NCI-H187 treated with DMSO at 0.1 percent for 48 hours (cell line): ENCODE data around the gene ACY1.

Experiments
- DNase-seq: peaks from one replicate; lab custom pipeline; 2025; lab: John Stamatoyannopoulos, UW

ACY1 gene

DNA sequence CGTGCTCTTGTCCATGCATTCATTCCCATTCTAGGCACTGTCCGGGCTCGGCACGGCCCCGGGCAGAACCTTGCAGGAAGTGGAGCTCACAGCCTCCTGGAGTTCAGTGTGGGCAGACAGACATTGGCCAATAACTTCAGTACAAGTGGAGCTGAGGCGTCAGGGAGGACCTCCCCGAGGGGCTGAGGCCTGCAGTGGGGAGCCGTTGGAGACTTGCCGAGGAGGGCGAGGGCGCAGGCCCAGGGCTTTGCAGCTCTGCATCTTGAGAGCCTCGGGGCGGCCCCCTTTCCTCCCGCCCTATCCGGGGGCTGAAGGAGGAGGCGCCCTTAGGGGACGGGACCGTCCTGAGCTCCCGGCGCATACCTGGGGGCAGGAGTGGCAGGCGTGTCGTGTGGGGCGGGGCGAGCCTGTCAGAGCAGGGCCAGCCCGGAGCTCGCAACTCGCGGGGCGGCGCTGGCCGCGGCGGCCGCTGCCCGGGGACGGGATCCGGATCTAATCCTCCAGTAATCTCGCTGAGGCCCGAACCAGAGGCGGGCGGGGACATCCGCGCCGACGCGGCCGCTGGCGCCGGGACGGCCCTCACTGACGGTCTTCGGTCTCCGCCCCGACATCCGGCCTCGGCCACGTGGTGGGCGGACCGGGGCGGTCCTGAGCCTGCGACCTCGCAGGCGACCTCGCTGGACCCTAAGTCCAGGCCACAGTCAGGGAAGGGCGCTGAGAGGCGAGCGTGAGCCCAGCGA, at the start of gene ACY1:
ACY1 (plus strand) TSS at position 698 of the 740 bp plus-strand sequence. CDS start 530 bp downstream, outside the sequence.
- DNase-seq: no peak

- DNase-seq: no peak
These were observed 49.0 kb upstream of the ACY1 start for GRCh38 chr3:51934139-51934850.

GRCh38 chr3:51934991-51935885, 48.1 kb upstream of the ACY1 start:
- no peak for DNase-seq

DNA sequence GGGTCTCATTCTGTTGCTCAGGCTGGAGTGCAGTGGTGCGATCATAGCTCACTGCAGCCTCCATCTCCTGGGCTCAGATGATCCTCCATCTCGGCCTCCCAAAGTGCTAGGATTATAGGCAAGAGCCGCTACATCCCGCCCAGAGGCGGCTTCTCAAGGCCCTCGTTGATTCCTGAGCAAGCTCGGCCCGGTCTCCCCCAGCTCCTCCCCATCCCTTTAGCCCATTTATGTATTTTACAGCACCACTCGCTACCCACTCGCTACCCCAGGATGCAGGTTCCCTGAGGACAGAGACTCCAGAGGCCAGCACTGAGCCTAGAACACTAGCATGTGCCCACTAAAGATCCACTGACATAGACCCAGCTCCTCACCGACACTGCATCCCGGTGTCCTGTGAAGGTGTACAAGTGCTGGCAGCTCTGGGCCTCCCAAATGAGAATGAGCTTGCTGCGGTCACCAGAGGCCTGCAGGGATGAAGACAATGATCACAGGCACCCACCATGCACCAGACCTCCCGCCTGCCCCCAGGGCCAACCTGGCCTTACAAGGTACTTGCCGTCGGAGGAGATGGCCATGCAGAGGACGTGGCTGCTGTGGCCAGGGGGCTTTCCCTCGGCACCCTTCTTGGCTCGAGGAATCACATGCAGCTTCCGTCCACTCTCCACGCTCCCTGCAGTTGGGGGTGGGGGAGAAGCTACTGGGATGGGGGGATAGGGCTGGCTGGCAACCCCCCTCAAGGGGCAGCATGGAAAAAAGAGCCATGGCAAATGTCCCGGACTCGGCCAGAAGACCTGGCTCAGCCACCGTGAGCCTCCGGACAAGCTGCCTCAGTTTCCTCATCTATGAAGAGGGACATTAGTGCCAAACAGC, 47.2 kb upstream of the ACY1 start:
- DNase-seq: no peak

GRCh38 chr3:51937014-51937413, 46.3 kb upstream of the ACY1 start:
- DNase-seq: no peak

GRCh38 chr3:51937611-51938450, 45.5 kb upstream of the ACY1 start:
- DNase-seq: no peak

DNA sequence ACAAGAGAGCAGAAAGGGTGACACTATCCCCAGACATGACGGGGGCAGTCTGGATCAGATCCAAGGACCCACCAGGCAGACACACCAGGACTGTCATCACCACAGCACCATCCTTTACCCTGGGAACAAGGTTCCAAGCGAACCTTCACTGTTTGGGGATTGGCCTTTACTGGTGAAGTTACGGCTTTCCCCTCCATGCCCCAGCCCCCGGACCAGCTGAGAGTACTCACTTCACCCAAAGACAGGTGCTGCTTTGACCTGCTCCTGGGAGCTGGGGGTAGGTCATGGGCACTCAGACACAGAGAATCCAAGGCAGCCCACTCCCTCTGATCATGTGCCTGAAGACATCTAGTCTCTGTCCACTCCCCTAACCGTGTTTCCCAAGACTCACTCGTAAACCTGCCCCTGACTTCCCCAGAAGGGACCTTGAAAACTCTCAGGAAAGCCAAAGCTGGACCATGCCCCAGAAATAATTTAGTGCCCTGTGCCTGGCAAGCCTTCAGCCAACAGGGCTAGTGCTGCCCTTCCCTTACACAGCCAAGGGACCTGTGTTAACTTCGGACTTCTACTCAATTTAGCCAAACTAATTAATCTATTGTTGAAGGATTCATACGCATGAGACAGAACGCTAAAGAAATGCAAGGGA, 44.4 kb upstream of the ACY1 start:
- no peak for DNase-seq

- DNase-seq: no peak
These were observed 42.5 kb upstream of the ACY1 start for GRCh38 chr3:51940648-51941462.

DNA sequence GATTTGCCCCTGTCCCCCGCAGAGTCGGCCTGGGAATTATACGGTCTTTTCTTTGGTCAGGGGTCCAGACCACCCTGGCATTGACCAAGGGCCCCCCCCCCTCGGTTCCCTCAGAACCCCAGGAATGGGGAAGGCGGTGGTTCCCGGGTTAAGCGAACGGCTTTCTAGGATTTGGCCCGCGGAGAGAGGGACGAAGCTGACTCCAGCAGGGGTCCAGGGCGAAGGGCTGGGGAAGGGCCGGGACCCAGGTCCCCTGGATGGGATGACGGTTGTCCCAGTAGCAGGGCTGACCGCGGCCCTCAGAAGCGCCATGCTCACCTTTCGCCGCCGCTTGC, 41.9 kb upstream of the ACY1 start:
- no peak for DNase-seq

DNA sequence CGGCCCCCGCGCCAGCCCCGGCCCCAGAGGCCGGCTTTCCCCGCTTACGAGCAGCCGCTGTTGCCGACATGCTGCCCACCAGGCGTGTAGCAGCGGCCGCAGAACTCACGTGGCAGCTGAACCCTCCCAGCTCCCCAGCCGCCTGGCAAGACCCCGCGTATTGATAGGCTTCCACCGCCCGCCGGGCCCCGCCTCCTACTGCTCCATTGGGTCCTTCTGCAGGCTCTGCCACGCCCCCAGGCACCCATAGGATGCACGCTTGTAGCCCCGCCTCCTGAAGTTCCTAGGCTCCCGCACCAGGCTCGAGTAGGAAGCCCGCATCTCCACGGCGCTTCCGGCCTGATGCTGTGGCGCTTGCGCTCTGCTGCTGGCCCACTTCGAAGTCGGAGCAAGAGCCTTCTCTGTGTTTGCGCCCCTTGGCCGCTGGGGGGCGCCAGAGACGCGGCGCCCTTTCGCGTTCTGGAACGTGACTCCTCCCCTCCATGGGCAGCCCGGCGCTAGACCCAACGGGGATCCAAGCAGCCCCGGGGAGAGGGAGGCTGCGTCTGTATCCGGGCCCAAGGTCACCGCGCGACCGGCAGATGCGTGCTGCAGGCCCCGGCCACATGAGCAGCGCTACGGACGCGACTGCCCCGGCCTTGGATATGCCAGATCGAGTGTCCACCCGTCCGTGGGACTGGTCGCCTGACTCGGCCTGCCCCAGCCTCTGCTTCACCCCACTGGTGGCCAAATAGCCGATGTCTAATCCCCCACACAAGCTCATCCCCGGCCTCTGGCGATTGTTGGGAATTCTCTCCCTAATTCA, 41.3 kb upstream of the ACY1 start, which contains the start of the genes PARP3 and RRP9:
PARP3 (plus strand) TSS at position 566 of the 805 bp plus-strand sequence. CDS start 993 bp downstream, outside the sequence.
RRP9 (minus strand) TSS at position 107 of the 805 bp plus-strand sequence; CDS start at position 70, 37 bp downstream.
- peak; percentile 94 for DNase-seq

- no peak for DNase-seq
These were observed 40.5 kb upstream of the ACY1 start for GRCh38 chr3:51942603-51943450.

DNA sequence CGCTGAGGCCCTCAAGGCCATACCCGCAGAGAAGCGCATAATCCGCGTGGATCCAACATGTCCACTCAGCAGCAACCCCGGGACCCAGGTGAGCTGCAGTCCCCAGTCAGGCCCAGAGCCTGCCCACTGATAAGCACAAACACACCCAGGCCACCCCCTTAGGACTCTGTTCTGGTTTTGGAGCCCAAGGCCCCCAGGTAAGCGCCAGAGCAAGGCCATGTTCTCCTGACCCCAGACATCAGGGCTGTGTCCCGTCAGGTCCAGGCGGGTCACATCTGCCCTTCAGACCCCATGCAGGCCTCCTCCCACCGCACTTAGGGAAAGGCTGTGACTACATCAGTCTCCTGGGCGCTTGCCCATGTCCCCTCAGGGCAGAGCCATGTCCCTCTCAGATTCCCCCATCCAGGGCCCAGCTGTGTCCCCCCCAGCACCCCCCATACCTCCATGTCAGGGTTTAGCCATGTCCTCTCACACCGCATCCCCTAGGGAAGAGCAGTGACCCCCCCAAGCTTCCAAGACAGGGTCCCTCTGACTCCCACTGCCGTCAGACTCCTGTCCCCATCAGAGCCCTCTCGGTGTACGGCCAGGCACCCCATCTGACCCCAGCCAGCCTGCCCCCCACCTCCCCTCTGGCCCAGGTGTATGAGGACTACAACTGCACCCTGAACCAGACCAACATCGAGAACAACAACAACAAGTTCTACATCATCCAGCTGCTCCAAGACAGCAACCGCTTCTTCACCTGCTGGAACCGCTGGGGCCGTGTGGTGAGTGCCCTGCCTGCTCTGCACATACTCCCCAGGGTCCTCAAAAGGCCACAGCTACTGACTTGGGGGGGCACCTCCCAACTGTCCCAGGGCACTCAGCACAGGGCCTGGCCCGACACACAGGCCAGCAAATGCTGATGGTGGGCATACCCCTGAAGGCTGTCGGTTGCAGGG, 39.6 kb upstream of the ACY1 start:
- no peak for DNase-seq

DNA sequence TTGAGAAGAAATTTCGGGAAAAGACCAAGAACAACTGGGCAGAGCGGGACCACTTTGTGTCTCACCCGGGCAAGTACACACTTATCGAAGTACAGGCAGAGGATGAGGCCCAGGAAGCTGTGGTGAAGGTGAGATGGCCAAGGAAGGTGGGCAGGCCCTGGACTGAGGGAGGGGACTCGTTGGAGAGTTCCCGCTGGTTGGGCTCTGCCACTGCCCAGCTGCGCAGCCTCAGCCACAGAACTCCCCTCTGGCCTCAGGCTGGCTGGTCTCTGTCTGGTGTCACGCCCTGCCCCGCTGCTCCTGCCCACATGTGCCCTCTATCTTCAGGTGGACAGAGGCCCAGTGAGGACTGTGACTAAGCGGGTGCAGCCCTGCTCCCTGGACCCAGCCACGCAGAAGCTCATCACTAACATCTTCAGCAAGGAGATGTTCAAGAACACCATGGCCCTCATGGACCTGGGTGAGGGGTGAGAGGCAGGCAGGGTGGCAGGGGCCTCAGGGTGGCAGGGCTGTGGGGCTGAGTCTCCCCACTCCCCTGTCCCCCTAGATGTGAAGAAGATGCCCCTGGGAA, 38.8 kb upstream of the ACY1 start:
- no peak for DNase-seq

- DNase-seq: no peak
These were observed 38.1 kb upstream of the ACY1 start for GRCh38 chr3:51945031-51945840.
